Kidney glomerular epithelial cell (primary cell): ENCODE data around the gene NXN.
"Not testable (repeated sequence)": the region's sequence is repeated elsewhere in the genome, so short reads cannot be mapped to it uniquely, and the experiment has no call there.

Experiments used
- DNase-seq: peaks from one replicate; lab custom pipeline; 2025; lab: John Stamatoyannopoulos, UW

Gene NXN

DNA sequence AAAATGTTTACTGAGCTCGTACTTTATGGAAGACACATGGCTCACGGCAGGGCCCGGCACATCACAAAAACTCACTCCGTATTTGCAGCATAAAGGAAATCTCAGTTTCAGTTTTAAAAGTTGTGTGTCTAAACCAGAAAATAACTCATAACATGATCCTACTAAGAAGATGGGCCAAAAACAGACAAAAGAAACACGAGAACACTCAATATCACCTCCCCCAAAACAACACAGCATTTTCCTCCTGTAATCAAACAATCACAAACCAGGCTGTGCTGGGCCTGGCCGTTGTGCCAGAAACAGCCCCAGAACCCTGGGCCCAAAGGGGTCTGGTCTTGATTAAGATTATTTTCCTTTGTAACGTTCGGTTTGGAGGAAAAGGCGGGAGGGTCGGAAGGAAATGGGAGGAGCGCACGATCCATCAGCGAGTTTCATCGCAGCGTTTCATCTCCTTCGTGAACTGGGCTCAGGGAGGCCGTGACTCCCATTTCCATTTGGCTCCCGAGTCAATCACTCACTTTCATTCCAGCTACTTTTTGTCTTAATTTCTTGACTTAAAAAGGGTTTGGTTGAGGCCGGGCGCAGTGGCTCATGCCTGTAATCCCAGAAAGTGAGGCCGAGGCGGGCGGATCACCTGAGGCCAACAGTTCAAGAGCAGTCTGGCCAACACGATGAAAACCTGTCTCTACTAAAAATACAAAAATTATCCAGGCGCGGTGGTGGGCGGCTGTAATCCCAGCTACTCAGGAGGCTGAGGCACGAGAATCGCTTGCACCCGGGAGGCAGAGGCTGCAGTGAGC lies 61.4 kb downstream of the NXN start:
- no peak for DNase-seq

DNA sequence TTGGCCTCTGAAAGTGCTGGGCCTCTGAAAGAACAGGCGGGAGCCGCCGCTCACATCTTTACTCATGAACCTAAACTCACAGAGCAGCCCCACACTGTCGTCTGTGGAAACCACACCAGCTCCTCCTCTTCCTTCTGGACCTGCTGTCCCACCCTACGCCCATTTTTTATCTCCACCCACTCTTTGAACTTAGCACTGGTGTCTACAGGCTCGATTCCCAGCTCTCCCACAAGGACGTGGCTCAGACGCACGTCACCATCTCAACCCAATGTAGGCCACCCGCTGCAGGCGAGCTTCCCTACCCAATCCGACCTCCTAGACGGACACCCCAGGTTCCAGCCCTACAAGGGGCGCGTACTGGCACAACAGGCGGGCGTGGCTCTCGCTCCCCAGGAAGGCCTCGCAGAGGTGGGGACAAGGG lies 62.2 kb downstream of the NXN start:
- no peak for DNase-seq

DNA sequence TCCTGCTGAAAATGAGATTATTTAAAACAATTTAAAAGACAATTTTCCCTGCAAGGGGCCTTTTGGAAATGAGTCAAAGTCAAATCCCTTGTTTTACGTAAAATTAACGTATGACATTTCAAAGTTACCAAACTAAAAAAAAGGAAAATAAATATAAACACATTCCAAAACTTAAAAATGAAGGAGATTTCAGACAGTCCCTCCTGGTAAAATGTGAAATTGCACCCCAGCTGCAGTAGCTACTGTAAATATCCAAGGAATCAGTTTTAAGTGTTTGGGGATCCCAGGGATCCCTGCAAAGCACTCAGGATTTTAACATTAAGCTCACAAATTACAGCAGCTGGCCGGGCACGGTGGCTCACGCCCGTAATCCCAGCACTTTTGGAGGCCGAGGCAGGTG lies 63.3 kb downstream of the NXN start:
- no peak for DNase-seq

GRCh38 chr17:915538-916201 lies 63.9 kb downstream of the NXN start:
- no peak for DNase-seq

GRCh38 chr17:914561-914960 lies 65.0 kb downstream of the NXN start:
- no peak for DNase-seq

DNA sequence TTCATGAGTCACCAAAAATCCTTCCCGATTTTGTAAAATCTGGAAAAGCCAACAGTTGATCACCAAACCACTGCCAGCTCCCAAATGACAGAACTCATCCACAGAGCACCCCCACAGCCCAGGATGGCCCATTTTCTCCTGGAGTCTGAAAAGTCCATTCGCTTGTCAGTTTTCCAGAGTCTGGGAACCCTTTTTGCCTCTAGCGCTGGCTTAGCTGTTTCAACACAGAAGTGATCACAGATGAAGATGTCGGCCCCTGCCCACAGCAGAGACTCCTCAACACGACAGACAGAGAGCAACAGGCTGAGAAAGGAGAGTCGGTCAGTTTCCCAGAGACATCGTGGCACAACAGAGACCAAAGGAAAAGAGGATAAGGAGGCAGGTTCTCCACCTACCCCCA lies 66.4 kb downstream of the NXN start:
- no peak for DNase-seq

DNA sequence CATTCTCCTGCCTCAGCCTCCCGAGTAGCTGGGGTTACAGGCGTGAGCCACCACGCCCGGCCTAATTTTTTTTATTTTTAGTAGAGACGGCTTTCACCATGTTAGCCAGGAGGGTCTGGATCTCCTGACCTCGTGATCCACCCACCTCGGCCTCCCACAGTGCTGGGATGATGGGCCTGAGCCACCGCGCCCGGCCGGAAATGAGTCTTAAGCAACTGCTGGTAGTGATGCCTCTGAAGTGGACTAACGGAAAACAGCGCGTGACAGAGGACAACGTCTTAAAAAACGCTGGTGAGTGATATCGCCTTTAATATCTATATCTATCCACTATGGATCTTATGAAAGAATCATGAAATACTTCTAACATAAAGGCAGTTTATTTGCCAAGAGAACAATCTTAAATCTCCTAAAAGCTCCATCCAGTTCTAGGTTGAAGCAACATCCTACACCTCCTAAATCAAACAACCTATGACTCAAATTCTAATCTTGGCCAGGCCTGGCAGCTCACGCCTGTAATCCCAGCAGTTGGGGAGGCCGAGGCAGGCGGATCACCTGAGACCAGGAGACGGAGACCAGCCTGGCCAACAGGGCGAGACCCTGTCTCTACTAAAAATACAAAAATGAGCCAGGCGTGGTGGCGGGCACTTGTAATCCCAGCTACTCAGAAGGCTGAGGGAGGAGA lies 69.8 kb downstream of the NXN start:
- DNase-seq = no peak

DNA sequence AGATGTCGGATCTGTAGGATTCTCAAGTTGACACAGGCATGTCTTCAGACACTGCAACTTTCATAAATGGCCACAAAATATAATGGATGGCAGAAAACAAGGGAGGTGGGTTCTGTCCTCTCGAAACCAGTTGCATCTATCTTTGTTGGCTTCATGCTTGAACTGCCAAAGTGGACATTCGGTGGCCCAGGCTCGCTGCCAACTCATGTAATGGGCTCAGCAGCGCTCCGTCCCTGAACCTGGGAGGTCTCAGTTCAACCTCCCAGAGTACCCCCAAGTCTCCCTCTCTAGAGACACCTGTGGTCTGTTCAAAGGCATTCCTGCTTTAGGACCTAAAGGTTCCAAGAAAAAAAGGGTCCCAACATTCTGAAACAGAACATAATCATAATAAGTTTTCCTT lies 71.9 kb downstream of the NXN start:
- no peak for DNase-seq

DNA sequence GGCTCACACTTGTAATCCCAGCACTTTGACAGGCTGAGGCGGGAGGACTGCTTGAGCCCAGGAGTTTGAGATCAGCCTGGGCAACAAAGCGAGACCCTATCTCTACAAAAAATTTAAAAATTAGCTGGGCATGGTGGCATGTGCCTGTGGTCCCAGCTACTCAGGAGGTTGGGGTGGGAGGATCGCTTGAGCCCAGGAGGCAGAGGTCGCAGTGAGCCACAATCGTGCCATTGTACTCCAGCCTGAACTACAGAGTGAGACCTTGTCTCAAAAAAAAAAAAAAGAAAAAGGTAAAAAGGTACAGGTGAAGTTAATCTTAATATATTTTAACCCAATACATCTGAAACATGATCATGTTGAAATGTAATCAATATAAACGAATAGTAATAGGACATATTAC lies 73.9 kb downstream of the NXN start:
- DNase-seq = not testable (repeated sequence)

GRCh38 chr17:903691-904481 lies 75.7 kb downstream of the NXN start:
- DNase-seq = peak; percentile 7

- DNase-seq = no peak
Measured at GRCh38 chr17:902463-902862, 77.1 kb downstream of the NXN start.

- DNase-seq = no peak
Measured at GRCh38 chr17:901964-902363, 77.6 kb downstream of the NXN start.

- DNase-seq = no peak
Measured at GRCh38 chr17:901191-901950, 78.2 kb downstream of the NXN start.

- no peak for DNase-seq
Measured at GRCh38 chr17:900336-900934, 79.1 kb downstream of the NXN start.

- no peak for DNase-seq
Measured at GRCh38 chr17:897970-898619, 81.5 kb downstream of the NXN start.

GRCh38 chr17:896953-897661 lies 82.5 kb downstream of the NXN start:
- DNase-seq = no peak

DNA sequence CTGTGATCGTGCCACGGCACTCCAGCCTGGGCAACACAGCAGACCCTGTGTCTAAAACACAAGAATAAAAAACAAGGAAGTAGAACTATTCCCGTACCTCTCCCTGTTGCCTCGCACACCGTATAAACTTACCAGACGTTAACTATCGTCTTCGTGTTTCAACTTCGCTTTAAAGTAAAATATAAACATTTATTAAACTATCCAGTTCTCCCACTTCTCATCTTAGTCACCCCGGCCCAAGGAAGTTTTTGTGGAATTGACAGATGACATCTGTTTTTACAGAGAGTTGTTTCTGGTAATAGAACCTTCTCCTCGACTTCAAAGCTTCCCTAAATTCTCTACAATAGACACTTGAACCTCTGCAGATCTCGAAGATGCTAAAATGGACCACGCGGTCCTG lies 83.1 kb downstream of the NXN start:
- no peak for DNase-seq

DNA sequence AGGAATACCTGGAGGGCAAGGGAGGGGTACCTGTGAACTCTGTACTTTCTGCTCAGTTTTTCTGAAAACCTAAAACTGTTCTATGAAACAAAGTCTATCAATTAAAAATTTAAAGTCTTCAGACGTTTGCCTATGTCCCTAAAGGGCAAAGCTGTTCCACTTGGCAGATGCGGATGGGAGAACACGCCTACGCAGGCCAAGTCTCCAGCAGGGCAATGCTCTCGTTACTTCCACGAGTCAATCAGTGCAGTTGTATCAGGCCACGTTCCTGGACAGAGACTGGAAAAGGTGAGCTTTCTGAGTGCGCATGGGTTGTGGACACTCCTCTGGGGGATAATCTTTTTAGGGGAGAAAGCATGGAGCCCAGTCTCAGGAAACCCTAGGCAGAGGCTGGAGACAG lies 86.6 kb downstream of the NXN start:
- no peak for DNase-seq

- no peak for DNase-seq
Measured at GRCh38 chr17:888998-889441, 90.6 kb downstream of the NXN start.
